ENCODE measurements around the gene CEACAM1.

Gene CEACAM1

DNA sequence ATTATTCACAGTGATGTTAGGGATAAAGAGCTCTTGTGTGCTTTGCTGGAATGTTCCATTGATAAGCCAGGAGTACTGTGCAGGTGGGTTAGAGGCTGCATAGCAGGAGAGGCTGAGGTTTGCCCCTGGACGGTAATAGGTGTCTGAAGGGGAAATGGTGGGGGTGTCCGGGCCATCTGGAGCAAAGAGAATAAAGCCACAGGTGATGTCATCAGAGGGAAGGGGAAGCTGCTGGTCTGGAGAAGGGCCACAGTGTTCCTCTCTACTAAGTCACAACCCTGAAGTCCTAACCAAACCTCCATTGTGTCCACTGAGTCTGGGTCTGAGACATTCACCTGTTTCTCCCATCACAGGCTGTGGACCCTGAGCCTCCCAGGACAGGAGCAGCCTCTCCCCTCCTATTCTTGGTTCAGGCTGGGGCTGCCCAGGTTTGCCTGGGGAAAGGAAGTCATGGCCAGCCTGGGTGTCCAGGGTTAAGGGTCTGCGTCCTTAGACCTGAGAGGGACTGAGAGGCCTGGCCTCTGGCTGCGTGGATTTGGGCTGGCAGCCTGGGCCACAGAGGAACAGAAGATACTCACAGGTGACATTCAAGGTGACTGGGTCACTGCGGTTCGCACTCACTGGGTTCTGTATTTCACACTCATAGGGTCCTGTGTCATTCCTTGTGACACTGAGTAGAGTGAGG is 6.8 kb downstream of the CEACAM1 start:
- TF ChIP-seq, protein P1, sequence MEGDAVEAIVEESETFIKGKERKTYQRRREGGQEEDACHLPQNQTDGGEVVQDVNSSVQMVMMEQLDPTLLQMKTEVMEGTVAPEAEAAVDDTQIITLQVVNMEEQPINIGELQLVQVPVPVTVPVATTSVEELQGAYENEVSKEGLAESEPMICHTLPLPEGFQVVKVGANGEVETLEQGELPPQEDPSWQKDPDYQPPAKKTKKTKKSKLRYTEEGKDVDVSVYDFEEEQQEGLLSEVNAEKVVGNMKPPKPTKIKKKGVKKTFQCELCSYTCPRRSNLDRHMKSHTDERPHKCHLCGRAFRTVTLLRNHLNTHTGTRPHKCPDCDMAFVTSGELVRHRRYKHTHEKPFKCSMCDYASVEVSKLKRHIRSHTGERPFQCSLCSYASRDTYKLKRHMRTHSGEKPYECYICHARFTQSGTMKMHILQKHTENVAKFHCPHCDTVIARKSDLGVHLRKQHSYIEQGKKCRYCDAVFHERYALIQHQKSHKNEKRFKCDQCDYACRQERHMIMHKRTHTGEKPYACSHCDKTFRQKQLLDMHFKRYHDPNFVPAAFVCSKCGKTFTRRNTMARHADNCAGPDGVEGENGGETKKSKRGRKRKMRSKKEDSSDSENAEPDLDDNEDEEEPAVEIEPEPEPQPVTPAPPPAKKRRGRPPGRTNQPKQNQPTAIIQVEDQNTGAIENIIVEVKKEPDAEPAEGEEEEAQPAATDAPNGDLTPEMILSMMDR (IDR thresholded peaks at IDR 0.05; ENCODE audit: low read depth, low read length): no peak
- Histone ChIP-seq H3K4me3 (ENCODE audit: low read depth, low read length) (no peak overlapping the region), H3K27ac (no peak overlapping the region), H3K36me3 (no peaks in the 10 kb centered on the region), H3K27me3 (ENCODE audit: insufficient read depth, low read depth, severe bottlenecking) (no peaks in the 10 kb centered on the region), H3K9me3 (ENCODE audit: severe bottlenecking) (no peaks in the 10 kb centered on the region)
- no peak for DNase-seq

- Histone ChIP-seq H3K36me3 (no peaks in the 10 kb centered on the region), H3K9me3 (ENCODE audit: severe bottlenecking) (no peaks in the 10 kb centered on the region), H3K27me3 (ENCODE audit: insufficient read depth, low read depth, severe bottlenecking) (no peaks in the 10 kb centered on the region), H3K27ac (no peak overlapping the region), H3K4me3 (ENCODE audit: low read depth, low read length) (no peak overlapping the region)
- TF ChIP-seq, protein P1 (IDR thresholded peaks at IDR 0.05; ENCODE audit: low read depth, low read length): no peak
- no peak for DNase-seq
Observed at GRCh38 chr19:42519108-42519507, 9.2 kb downstream of the CEACAM1 start.

GRCh38 chr19:42516771-42517170 is 11.5 kb downstream of the CEACAM1 start:
- no peak for DNase-seq
- H3K9me3 ChIP-seq (ENCODE audit: severe bottlenecking): no peaks in the 10 kb centered on the region
- TF ChIP-seq, protein P1 (IDR thresholded peaks at IDR 0.05; ENCODE audit: low read depth, low read length): no peak
- no peaks in the 10 kb centered on the region for H3K27me3 ChIP-seq (ENCODE audit: insufficient read depth, low read depth, severe bottlenecking)
- no peak overlapping the region for H3K4me3 ChIP-seq (ENCODE audit: low read depth, low read length)
- H3K36me3 ChIP-seq: no peaks in the 10 kb centered on the region
- no peak overlapping the region for H3K27ac ChIP-seq

DNA sequence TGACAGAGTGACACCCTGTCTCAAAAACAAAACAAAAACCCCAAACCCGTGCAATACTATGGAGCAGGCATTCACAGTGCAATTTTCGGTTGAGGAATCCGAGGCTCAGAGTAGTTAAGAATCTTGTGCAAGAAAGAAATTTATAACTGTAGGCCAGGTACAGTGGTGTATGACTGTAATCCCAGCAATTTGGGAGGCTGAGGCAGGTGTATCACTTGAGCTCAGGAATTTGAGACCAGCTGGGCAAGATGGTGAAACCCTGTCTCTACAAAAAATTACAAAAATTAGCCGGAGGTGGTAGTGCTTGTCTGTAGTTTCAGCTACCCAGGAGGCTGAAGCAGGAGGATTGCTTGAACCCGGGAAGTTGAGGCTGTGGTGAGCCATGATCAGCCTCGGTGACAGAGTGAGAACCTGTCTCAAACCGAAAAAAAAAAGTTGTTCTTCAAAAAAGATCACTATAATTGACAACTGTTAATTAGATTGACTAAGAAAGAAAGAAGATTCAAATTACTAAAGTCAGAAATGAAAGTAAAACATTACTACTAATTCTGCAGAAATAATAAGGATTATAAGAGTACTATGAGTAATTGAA is 12.9 kb downstream of the CEACAM1 start:
- no peak for DNase-seq
- Histone ChIP-seq H3K27ac (no peak overlapping the region), H3K36me3 (no peaks in the 10 kb centered on the region), H3K4me3 (ENCODE audit: low read depth, low read length) (no peak overlapping the region), H3K27me3 (ENCODE audit: insufficient read depth, low read depth, severe bottlenecking) (no peaks in the 10 kb centered on the region), H3K9me3 (ENCODE audit: severe bottlenecking) (no peaks in the 10 kb centered on the region)
- TF ChIP-seq, protein P1 (IDR thresholded peaks at IDR 0.05; ENCODE audit: low read depth, low read length): no peak

GRCh38 chr19:42514449-42514848 is 13.8 kb downstream of the CEACAM1 start:
- Histone ChIP-seq H3K9me3 (ENCODE audit: severe bottlenecking) (no peaks in the 10 kb centered on the region), H3K36me3 (no peaks in the 10 kb centered on the region), H3K27ac (no peak overlapping the region), H3K27me3 (ENCODE audit: insufficient read depth, low read depth, severe bottlenecking) (no peaks in the 10 kb centered on the region), H3K4me3 (ENCODE audit: low read depth, low read length) (no peak overlapping the region)
- TF ChIP-seq, protein P1 (IDR thresholded peaks at IDR 0.05; ENCODE audit: low read depth, low read length): no peak
- no peak for DNase-seq

Data from WERI-Rb-1 (cell line).